SK-N-DZ (cell line): ENCODE measurements around the gene ARL16.

Source experiments
- DNase-seq: peaks from one replicate; pipeline ENCODE4 v3.0.0-alpha.2; 2015; ENCODE audit warnings: low spot score
- small RNA-seq, 2 experiments: library from RNA; depleted of rRNA; stranded (forward); fragments of <200 nt; gene quantifications; one replicate each; pipeline ENCODE3, GENCODE V24; 2014

The ARL16 gene

DNA sequence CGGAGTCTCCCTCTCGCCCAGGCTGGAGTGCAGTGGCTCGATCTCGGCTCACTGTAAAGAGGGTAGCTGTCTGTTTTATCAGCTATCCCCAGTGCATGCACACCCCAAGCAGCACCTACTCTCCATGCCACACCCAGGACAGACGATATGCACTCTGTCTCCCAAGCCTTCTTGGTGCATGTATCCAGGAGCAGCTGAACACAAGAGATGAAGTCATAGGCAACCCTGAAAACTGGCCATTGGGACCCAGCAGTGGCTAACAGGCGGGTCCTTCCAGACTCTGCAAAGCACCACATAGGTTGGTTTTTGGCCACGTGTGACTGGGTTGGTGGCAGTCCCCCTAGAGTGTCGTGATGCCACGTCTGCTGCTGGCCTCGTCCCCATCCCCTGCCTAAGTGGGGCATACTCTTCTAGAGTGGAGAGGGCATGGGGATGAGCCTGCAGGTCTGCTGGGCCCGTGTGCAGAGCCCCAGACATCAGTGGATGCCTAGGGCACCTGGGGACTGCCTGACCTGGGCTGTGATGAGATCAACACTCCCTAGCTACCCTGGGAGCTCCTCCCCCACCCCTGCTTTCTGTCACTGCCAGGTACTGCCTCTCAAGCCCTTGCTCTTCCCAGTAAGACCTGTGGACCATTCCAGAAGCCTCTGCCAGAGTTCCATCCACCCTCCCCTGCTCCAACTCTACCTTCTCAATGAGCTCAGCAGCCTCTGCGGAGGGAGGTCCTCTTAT, 36.6 kb downstream of the ARL16 start:
- no peak for DNase-seq

DNA sequence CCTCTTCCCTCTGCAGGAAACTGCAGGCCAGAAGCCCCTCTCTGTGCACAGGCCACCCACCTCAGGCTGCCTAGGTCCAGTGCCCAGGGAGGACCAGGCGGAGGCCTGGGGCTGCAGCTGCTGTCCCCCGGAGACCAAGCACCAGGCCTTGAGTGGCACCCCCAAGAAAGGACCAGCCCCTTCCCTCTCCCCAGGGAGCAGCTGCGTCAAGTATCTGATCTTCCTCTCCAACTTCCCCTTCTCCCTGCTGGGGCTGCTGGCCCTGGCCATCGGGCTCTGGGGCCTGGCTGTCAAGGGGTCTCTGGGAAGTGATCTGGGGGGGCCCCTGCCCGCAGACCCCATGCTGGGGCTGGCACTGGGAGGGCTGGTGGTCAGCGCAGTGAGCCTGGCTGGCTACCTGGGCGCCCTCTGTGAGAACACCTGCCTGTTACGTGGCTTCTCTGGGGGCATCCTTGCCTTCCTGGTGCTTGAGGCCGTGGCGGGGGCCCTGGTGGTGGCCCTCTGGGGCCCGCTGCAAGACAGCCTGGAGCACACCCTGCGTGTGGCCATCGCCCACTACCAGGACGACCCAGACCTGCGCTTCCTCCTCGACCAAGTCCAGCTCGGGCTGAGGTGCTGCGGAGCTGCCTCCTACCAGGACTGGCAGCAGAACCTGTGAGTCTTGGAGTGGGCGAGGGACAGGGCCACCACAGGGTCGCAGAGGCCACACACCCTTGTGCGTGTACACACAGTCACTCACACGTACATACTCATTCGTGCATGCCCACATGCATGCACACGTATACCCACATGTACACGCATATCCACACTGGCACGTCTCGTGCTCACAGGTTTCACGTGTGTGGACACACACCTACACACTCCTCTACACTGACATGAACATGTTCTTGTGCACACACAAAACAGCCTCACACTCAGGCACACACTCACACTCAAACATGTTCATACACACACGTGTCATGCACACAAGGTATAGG, 38.3 kb downstream of the ARL16 start:
- peak; percentile 58 for DNase-seq

DNA sequence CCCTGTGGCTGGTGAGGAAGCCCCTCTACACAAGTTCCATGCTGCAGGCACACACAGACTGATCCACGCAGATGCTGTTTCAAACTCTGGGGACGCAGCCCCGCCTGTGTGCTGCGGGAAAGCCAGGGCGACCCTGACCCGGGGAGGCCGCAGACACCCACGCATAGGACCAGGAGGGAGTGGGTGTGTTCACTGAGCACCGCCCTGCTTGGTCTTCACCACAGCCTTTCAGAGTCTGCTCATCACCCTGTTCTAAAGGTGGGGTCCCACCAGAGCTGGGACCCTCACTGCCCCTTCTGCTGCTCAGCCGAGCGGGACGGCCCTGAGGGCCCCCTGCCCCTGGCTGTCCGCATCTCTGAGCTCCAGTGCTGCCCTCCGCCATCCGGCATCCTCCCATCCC, 39.1 kb downstream of the ARL16 start:
- DNase-seq: no peak

DNA sequence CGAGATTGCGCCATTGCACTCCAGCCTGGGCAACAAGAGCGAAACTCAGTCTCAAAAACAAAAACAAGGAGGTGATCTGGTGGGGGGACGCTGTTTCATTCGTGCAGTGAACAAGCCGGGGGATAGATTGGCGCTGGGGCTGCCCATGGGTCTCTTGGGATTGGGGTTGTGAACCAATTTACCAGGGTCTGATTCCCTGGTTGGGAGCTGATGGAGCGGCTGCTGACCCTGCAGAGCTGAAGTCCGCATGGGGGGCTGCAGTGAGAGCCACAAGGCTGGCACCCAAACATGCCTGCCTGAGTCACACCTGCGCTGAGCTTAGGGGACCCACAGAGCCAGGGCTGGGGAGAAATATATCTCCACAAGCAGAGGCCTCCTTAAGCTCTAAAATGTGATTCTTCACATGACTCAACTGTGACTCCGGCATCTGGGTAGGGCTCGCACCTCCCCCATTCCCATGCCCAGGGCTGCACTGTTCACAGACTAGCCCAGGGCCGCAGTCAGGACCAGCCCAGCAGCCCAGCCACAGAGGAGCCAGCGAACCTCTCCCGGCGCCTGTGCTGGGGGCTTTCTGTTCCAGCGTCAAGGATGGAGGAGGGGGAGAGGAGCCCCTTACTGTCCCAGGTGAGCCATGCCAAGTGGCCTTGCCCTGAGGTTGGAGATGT, 41.6 kb downstream of the ARL16 start:
- DNase-seq: no peak

DNA sequence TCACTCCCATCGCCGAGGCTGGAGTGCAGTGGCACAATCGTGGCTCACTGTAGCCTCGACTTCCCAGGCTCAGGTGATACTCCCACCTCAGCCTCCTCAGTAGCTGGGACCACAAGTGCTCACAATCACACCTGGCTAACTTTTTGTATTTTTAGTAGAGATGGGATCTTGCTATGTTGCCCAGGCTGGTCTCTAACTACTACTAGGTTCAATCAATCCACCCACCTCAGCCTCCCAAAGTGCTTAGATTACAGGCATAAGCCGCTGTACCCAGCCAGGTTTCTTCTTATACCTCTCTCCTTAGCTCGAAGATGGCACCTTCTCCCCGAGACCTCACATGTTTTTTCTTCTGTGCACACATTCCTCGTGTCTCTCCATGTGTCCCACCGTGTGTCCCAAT, 43.6 kb downstream of the ARL16 start:
- no peak for DNase-seq

DNA sequence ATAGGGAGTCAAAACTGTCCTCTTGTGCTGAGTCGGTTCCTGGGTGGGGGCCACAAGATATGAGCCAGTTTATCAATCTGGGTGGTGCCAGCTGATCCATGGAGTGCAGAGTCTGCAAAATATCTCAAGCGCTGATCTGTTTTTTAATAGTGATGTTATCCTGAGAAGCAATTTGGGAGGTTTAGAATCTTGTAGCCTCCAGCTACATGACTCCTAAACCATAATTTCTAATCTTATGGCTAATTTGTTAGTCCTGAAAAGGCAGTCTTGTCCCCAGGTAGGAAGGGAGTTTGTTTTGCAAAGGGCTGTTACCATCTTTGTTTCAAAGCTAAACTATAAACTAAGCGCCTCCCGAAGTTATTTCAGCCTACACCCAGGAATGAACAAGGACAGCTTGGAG, 44.9 kb downstream of the ARL16 start:
- DNase-seq: no peak

DNA sequence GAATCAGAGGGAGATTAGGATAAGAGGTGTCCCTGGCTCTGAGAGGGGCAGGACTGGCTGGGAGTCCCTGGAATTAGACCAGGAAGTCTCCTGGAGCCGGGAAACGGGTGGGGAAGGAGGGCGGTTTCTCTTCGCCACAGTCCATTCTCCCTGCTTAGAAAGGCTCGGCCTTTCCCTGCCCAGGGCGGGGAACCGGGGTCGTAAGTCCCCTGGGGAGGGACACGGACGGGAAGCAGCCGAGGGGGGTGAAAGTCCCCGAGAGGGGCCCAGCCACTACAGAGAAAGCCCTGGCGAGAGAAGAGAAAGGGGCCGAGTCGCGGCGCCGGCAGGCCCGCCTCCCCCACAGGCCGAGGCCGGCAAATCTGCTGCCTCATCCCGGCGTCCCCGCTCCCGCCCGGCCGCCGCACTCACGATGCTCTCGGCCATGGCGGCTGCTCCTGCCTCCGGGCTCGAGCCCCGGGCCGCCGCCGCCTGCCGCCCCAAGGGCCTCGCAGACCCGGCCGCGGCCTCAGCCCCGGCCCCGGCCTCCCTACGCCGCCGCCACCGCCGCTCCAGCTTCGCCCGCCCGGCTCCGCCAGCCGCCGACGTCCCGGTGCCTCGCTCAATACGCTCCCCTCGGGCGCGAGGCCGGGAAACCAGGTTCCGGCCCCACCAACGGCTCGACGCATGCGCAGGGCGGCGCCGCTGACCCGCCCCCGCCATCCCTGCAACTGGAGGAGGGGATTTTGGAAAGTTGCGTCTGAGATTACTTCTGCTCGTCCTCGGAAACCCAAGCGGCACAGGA, 46.9 kb downstream of the ARL16 start, which contains the start of the genes NPLOC4 and TSPAN10:
Gene NPLOC4, minus strand, starts transcription at position 608 of the 784 bp plus-strand sequence. Its CDS starts 182 bp downstream, at position 426.
Gene TSPAN10, plus strand, starts transcription at position 692 of the 784 bp plus-strand sequence. CDS start 5,217 bp downstream, outside the sequence.
- peak; percentile 84 for DNase-seq

DNA sequence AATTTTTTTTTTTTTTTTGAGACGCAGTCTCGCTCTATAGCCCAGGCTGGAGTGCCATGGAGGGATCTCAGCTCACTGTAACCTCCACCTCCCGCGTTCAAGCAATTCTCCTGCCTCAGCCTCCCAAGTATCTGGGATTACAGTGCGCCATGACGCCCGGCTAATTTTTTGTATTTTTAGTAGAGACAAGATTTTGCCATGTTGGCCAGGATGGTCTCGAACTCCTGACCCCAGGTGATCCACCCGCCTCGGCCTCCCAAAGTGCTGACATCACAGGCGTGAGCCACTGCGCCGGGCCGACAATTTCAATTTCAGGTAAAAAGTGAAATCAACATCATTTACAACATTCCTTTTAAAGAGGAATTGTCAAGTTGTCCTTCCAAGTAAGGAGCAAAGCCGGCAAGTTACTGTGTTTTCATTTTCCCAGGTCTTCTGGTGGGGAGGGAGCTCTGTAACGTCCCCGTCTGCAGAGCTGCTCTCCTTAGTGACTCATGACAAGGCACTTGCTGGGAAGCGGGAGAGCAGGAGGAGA, 47.6 kb downstream of the ARL16 start:
- DNase-seq: no peak

DNA sequence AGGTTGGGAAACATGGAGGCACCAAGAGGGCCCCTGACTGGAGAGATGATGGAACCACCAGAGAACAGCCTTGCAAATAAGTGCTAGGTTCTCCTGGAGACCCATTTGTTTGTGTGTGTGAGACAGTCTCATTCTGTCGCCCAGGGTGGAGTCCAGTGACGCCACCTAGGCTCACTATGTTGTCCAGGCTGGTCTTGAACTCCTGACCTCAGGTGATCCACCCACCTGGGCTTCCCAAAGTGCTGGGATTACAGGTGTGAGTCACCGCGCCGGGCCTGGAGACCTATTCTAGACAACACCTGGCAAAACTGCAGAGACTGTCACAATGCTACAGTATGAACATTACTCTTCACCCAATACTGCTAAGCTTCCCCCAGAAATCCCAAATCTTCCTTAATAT, 48.2 kb downstream of the ARL16 start:
- no peak for DNase-seq

DNA sequence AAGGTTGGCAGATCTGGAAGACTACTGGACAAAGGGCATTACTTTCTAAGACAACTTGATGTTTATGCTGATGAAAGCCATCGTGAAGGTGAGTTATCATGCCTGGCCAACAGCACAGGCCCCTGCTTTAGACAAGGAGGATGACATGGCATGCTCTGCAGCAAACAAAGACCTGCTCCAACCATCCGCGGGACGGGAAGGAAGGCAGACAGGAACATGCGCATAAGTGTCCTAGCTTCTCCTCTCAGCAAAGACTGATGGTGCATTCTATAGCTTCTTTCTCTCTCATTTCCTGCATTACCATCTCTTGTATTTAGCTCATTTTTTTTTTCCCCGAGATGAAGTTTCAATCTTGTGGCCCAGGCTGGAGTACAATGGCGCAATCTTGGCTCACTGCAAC, 52.1 kb downstream of the ARL16 start:
- DNase-seq: no peak

Small RNA genes within 50 kb of the gene (small RNA-seq; reads per million reads assigned to genes)
- 0 reads per million in 2 experiments for gene MIR6786
